IPS-15b (cell line): Measurements from ENCODE around the gene ETV3.

Source experiments
- H3K27me3 ChIP-seq: one replicate; pipeline ENCODE4 v1.6.1; 2013; ENCODE audit warnings: low read length; ENCODE audit not compliant: control insufficient read depth, insufficient read depth
- H3K36me3 ChIP-seq: one replicate; pipeline ENCODE4 v1.6.1; 2013; ENCODE audit warnings: low read length; ENCODE audit not compliant: control insufficient read depth, insufficient read depth
- H3K4me1 ChIP-seq: one replicate; pipeline ENCODE4 v1.6.1; 2013; ENCODE audit warnings: mild to moderate bottlenecking, low read length; ENCODE audit not compliant: control insufficient read depth, insufficient read depth
- H3K4me3 ChIP-seq: one replicate; pipeline ENCODE4 v1.5.1; 2013; ENCODE audit warnings: low read depth, low read length
- H3K9ac ChIP-seq: one replicate; pipeline ENCODE4 v1.6.1; 2013; ENCODE audit warnings: low read depth, mild to moderate bottlenecking, low read length
- H3K9me3 ChIP-seq: one replicate; pipeline ENCODE4 v1.6.1; 2013; ENCODE audit warnings: mild to moderate bottlenecking, low read length; ENCODE audit not compliant: control insufficient read depth, insufficient read depth

Gene ETV3

GRCh38 chr1:157115851-157116736, 22.1 kb downstream of the ETV3 start:
- Histone ChIP-seq H3K27me3 (peaks cover 6% of the 10 kb centered on the region), H3K36me3 (no peaks in the 10 kb centered on the region), H3K9me3 (no peaks in the 10 kb centered on the region), H3K9ac (no peak overlapping the region), H3K4me1 (peaks cover 25% of the 10 kb centered on the region), H3K4me3 (no peak overlapping the region)

- H3K9ac ChIP-seq: no peak overlapping the region
These were observed 22.8 kb downstream of the ETV3 start for GRCh38 chr1:157115429-157115838.

GRCh38 chr1:157114183-157115121, 23.7 kb downstream of the ETV3 start:
- Histone ChIP-seq H3K9ac (no peak overlapping the region), H3K9me3 (no peaks in the 10 kb centered on the region), H3K4me3 (no peak overlapping the region), H3K27me3 (peaks cover 6% of the 10 kb centered on the region), H3K4me1 (peaks cover 25% of the 10 kb centered on the region), H3K36me3 (no peaks in the 10 kb centered on the region)

More at GRCh38 chr1:157115429-157115838, 22.8 kb downstream of the ETV3 start:
- Histone ChIP-seq H3K36me3 (no peaks in the 10 kb centered on the region), H3K27me3 (peaks cover 6% of the 10 kb centered on the region), H3K9me3 (no peaks in the 10 kb centered on the region), H3K4me3 (no peak overlapping the region), H3K4me1 (peaks cover 25% of the 10 kb centered on the region)

- H3K9me3 ChIP-seq: no peaks in the 10 kb centered on the region
- peaks cover 9% of the 10 kb centered on the region for H3K27me3 ChIP-seq
- peaks cover 25% of the 10 kb centered on the region for H3K4me1 ChIP-seq
- no peak overlapping the region for H3K4me3 ChIP-seq
- no peak overlapping the region for H3K9ac ChIP-seq
- H3K36me3 ChIP-seq: no peaks in the 10 kb centered on the region
These were observed 24.6 kb downstream of the ETV3 start for GRCh38 chr1:157113631-157114030.

- H3K36me3 ChIP-seq: no peaks in the 10 kb centered on the region
- H3K9me3 ChIP-seq: no peaks in the 10 kb centered on the region
- H3K9ac ChIP-seq: no peak overlapping the region
- no peak overlapping the region for H3K4me3 ChIP-seq
- H3K27me3 ChIP-seq: peaks cover 14% of the 10 kb centered on the region
- peaks cover 26% of the 10 kb centered on the region for H3K4me1 ChIP-seq
These were observed 25.1 kb downstream of the ETV3 start for GRCh38 chr1:157113106-157113505.

- Histone ChIP-seq H3K27me3 (peaks cover 19% of the 10 kb centered on the region), H3K4me1 (peaks cover 26% of the 10 kb centered on the region), H3K9me3 (no peaks in the 10 kb centered on the region), H3K4me3 (no peak overlapping the region), H3K9ac (no peak overlapping the region), H3K36me3 (no peaks in the 10 kb centered on the region)
These were observed 25.9 kb downstream of the ETV3 start for GRCh38 chr1:157112186-157112867.

- Histone ChIP-seq H3K36me3 (no peaks in the 10 kb centered on the region), H3K9ac (no peak overlapping the region), H3K4me1 (peaks cover 22% of the 10 kb centered on the region), H3K4me3 (no peak overlapping the region), H3K9me3 (no peaks in the 10 kb centered on the region), H3K27me3 (peaks cover 27% of the 10 kb centered on the region)
These were observed 26.6 kb downstream of the ETV3 start for GRCh38 chr1:157111396-157112165.

GRCh38 chr1:157110686-157111085, 27.5 kb downstream of the ETV3 start:
- Histone ChIP-seq H3K9ac (no peak overlapping the region), H3K27me3 (peaks cover 29% of the 10 kb centered on the region), H3K9me3 (no peaks in the 10 kb centered on the region), H3K4me3 (no peak overlapping the region), H3K4me1 (peaks cover 13% of the 10 kb centered on the region), H3K36me3 (no peaks in the 10 kb centered on the region)

- H3K9ac ChIP-seq: no peak overlapping the region
- H3K9me3 ChIP-seq: no peaks in the 10 kb centered on the region
- peaks cover 9% of the 10 kb centered on the region for H3K4me1 ChIP-seq
- peaks cover 34% of the 10 kb centered on the region for H3K27me3 ChIP-seq
- no peaks in the 10 kb centered on the region for H3K36me3 ChIP-seq
- no peak overlapping the region for H3K4me3 ChIP-seq
These were observed 28.2 kb downstream of the ETV3 start for GRCh38 chr1:157110003-157110402.

- Histone ChIP-seq H3K9me3 (no peaks in the 10 kb centered on the region), H3K4me1 (peaks cover 11% of the 10 kb centered on the region), H3K27me3 (peaks cover 36% of the 10 kb centered on the region), H3K36me3 (no peaks in the 10 kb centered on the region), H3K4me3 (no peak overlapping the region), H3K9ac (no peak overlapping the region)
These were observed 29.7 kb downstream of the ETV3 start for GRCh38 chr1:157108448-157108847.

- no peaks in the 10 kb centered on the region for H3K9me3 ChIP-seq
- peaks cover 36% of the 10 kb centered on the region for H3K27me3 ChIP-seq
- H3K4me1 ChIP-seq: peaks cover 11% of the 10 kb centered on the region
- peak overlapping the region; percentile 8 for H3K4me3 ChIP-seq
- H3K36me3 ChIP-seq: no peaks in the 10 kb centered on the region
- H3K9ac ChIP-seq: no peak overlapping the region
These were observed 30.5 kb downstream of the ETV3 start for GRCh38 chr1:157107702-157108101.
